ENCODE results near the gene PIEZO2. TPM values are rescaled to one million over a fixed set of nuclear protein-coding genes. Genes with fewer than 3 reads are reported as not detected.
"Not testable (repeated sequence)": the region's sequence is repeated elsewhere in the genome, so short reads cannot be mapped to it uniquely, and the experiment has no call there.

The PIEZO2 gene
- total RNA-seq, 2 experiments from 2014 or later, result not detected

GRCh38 chr18:10669441-10670100 lies 479.8 kb downstream of the PIEZO2 start:
- CTCF ChIA-PET, result no interaction called here
- no peaks in the 10 kb centered on the region for H3K36me3 Mint-ChIP-seq

GRCh38 chr18:10663750-10664149 lies 485.6 kb downstream of the PIEZO2 start:
- ATAC-seq (no peak), DNase-seq (no peak)
- H3K9me3 Mint-ChIP-seq (ENCODE audit: low read depth), result no peaks in the 10 kb centered on the region
- H3K4me1 Mint-ChIP-seq, result no peaks in the 10 kb centered on the region
- CTCF ChIA-PET, result no interaction called here
- no peaks in the 10 kb centered on the region for H3K36me3 Mint-ChIP-seq
- H3K27me3 Mint-ChIP-seq, result peaks cover 4% of the 10 kb centered on the region
- no peak overlapping the region for H3K27ac Mint-ChIP-seq
- H3K4me3 Mint-ChIP-seq, result no peak overlapping the region

More at GRCh38 chr18:10669441-10670100, 479.8 kb downstream of the PIEZO2 start:
- no peak overlapping the region for H3K4me3 Mint-ChIP-seq
- no peak overlapping the region for H3K27ac Mint-ChIP-seq
- ATAC-seq (no peak), DNase-seq (no peak)
- no peaks in the 10 kb centered on the region for H3K9me3 Mint-ChIP-seq (ENCODE audit: low read depth)
- no peaks in the 10 kb centered on the region for H3K4me1 Mint-ChIP-seq
- peaks cover 3% of the 10 kb centered on the region for H3K27me3 Mint-ChIP-seq

DNA sequence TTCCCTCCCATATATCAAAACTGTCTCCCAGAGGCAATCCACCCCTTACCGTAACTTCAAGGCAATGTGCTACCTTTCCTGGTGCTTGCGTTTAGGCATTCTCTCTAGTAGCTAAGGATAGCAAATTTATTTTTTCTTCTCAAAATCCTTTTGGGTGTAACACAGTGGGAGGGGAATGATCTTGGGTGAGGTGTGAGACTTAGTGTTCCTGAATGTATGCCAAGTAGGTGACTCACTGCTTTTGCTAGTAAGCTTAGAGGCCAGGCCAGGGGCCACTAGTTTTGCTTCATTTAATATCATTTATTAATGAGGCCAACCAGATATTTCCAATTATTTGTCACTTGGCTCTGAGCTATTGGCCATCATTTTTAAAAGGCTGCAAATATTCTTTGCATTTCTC lies 488.1 kb downstream of the PIEZO2 start:
- Mint-ChIP-seq H3K36me3 (no peaks in the 10 kb centered on the region), H3K27me3 (peaks cover 4% of the 10 kb centered on the region), H3K4me3 (no peak overlapping the region), H3K4me1 (no peaks in the 10 kb centered on the region), H3K27ac (no peak overlapping the region), H3K9me3 (ENCODE audit: low read depth) (no peaks in the 10 kb centered on the region)
- DNase-seq, result no peak
- ATAC-seq, result no peak
- CTCF ChIA-PET, result no interaction called here

DNA sequence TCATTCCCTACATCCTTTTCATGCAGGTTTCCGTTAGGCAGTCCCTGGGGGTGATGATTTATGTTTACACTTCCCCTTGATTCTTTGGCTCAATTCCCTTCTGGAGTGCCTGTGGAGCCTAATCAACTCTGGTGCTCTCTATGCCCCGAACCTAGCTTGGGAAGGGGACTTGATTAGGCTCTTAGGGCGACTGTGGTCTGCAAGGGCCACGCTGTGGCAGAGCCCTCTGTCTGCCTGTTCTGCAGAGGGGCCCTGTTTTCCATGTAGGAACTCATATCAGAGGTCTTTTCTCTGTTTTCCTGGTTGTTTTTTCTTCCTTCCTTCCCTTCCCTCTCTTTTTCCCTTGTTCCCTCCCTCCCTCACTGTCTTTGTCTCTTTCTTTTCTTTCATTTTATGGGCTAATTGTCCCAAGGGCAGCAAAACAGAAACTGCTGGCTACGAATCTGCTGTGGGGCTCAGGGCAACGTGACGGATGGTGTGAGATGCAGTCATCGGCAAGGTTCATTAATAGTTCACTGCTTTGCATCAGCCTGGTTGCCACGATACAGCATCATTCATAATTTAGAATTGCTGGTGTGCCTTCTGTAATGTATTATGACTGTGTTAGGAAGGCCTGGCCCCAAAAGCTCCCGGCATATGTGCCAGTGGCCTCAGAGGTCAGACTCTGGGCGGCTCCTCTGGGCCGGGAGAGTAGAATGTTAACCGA lies 489.0 kb downstream of the PIEZO2 start:
- H3K27ac Mint-ChIP-seq, result no peak overlapping the region
- H3K27me3 Mint-ChIP-seq, result peaks cover 4% of the 10 kb centered on the region
- no peaks in the 10 kb centered on the region for H3K36me3 Mint-ChIP-seq
- H3K4me1 Mint-ChIP-seq, result no peaks in the 10 kb centered on the region
- H3K9me3 Mint-ChIP-seq (ENCODE audit: low read depth), result no peaks in the 10 kb centered on the region
- no peak overlapping the region for H3K4me3 Mint-ChIP-seq
- no peak for ATAC-seq
- CTCF ChIA-PET, result no interaction called here
- no peak for DNase-seq

GRCh38 chr18:10659594-10659993 lies 489.8 kb downstream of the PIEZO2 start:
- H3K27me3 Mint-ChIP-seq, result peaks cover 4% of the 10 kb centered on the region
- H3K4me3 Mint-ChIP-seq, result no peak overlapping the region
- no peak for ATAC-seq
- H3K36me3 Mint-ChIP-seq, result no peaks in the 10 kb centered on the region
- DNase-seq, result no peak
- H3K4me1 Mint-ChIP-seq, result no peaks in the 10 kb centered on the region
- H3K27ac Mint-ChIP-seq, result no peak overlapping the region
- CTCF ChIA-PET, result interaction anchor here (0.9 kb wide), 1 partner anchor 19 kb away, joined by 3 read pairs; no protein-coding TSS in a partner anchor
- no peaks in the 10 kb centered on the region for H3K9me3 Mint-ChIP-seq (ENCODE audit: low read depth)

- Mint-ChIP-seq H3K36me3 (no peaks in the 10 kb centered on the region), H3K27me3 (peaks cover 4% of the 10 kb centered on the region), H3K27ac (no peak overlapping the region), H3K9me3 (ENCODE audit: low read depth) (no peaks in the 10 kb centered on the region), H3K4me3 (no peak overlapping the region), H3K4me1 (no peaks in the 10 kb centered on the region)
- no peak for DNase-seq
- ATAC-seq, result no peak
- CTCF ChIA-PET, result interaction anchor here (0.9 to 1.2 kb wide), 2 partner anchors 20 to 99 kb away, joined by 3 read pairs; no protein-coding TSS in a partner anchor
Observed at GRCh38 chr18:10659000-10659399, 490.4 kb downstream of the PIEZO2 start.

DNA sequence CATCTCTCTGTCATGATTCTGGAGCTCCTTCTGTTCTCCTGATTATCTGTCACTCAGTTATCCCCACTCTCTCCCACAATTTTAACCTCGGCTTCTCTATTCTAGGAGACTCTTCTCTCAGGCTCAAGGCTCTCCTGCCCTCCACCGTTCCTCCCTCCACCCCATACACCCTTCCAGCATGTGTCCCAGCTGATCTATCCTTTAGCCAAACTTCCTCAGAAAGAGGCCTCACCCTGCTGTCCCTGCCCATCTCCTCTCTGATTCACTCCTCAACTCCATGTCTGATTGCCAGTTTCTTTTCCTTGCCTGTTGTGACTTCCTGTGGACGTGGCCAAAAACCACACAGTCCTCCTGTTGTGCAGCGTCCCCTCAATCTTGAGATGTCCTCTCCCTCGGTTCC lies 505.4 kb downstream of the PIEZO2 start:
- H3K36me3 Mint-ChIP-seq; H3K4me1 Mint-ChIP-seq; H3K27ac Mint-ChIP-seq; H3K9me3 Mint-ChIP-seq (ENCODE audit: low read depth); ATAC-seq; CTCF ChIA-PET; H3K27me3 Mint-ChIP-seq; H3K4me3 Mint-ChIP-seq; DNase-seq: not testable (repeated sequence)

- H3K4me1 Mint-ChIP-seq, result not testable (repeated sequence)
Observed at GRCh38 chr18:10642915-10643524, 506.3 kb downstream of the PIEZO2 start.

DNA sequence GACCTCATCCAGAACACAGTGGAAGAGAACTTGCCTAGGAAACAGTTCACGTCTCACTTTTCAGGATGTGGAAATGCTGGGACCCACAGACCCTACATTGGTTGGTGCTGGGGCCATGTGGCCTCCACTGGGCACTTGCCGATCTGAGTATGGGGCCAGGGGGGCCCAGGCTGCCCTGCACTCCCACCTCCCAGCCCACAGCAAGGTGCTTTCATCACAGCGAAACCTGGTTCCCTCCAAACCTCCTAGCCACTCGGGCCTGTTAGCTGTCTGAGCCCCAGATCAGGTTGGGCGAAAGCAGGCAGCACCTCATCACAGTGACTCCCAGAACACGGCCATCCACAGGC lies 510.9 kb downstream of the PIEZO2 start:
- H3K27ac Mint-ChIP-seq; CTCF ChIA-PET; ATAC-seq; H3K9me3 Mint-ChIP-seq (ENCODE audit: low read depth); H3K4me1 Mint-ChIP-seq; DNase-seq; H3K27me3 Mint-ChIP-seq; H3K36me3 Mint-ChIP-seq; H3K4me3 Mint-ChIP-seq: not testable (repeated sequence)

More at GRCh38 chr18:10642915-10643524, 506.3 kb downstream of the PIEZO2 start:
- H3K36me3 Mint-ChIP-seq; CTCF ChIA-PET; ATAC-seq; H3K9me3 Mint-ChIP-seq (ENCODE audit: low read depth); DNase-seq; H3K27ac Mint-ChIP-seq; H3K4me3 Mint-ChIP-seq; H3K27me3 Mint-ChIP-seq: not testable (repeated sequence)

GRCh38 chr18:10637858-10638538 lies 511.4 kb downstream of the PIEZO2 start:
- DNase-seq; H3K27me3 Mint-ChIP-seq; H3K4me3 Mint-ChIP-seq; CTCF ChIA-PET; H3K36me3 Mint-ChIP-seq; H3K9me3 Mint-ChIP-seq (ENCODE audit: low read depth); H3K27ac Mint-ChIP-seq; ATAC-seq; H3K4me1 Mint-ChIP-seq: not testable (repeated sequence)

DNA sequence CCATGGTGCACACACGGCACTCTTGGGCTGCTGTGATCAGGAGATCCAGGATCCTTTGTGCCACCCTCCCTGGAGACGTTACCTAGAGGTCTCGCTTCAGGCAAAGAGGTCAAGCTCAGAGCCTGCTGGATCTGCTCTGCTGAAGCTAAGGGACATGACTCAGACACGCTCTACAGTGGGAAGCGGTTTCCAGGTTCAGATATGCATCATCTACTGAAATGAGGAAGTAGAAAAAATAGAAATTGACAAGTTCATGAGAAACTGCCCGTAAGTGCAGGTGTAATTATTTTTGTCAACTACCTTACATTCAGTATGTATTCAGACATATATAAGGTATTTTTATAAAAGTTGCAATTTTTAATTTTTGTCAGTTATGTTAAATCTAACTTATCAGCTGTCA lies 520.3 kb downstream of the PIEZO2 start:
- H3K27ac Mint-ChIP-seq; H3K4me3 Mint-ChIP-seq; H3K4me1 Mint-ChIP-seq; CTCF ChIA-PET; H3K9me3 Mint-ChIP-seq (ENCODE audit: low read depth); H3K36me3 Mint-ChIP-seq: not testable (repeated sequence)
- H3K27me3 Mint-ChIP-seq, result peaks cover 15% of the 10 kb centered on the region
- DNase-seq, result peak; percentile 46
- ATAC-seq, result peak; percentile 90

- CTCF ChIA-PET; H3K4me3 Mint-ChIP-seq; H3K27ac Mint-ChIP-seq; DNase-seq; H3K36me3 Mint-ChIP-seq; ATAC-seq; H3K27me3 Mint-ChIP-seq; H3K9me3 Mint-ChIP-seq (ENCODE audit: low read depth); H3K4me1 Mint-ChIP-seq: not testable (repeated sequence)
Observed at GRCh38 chr18:10626606-10627213, 522.7 kb downstream of the PIEZO2 start.

DNA sequence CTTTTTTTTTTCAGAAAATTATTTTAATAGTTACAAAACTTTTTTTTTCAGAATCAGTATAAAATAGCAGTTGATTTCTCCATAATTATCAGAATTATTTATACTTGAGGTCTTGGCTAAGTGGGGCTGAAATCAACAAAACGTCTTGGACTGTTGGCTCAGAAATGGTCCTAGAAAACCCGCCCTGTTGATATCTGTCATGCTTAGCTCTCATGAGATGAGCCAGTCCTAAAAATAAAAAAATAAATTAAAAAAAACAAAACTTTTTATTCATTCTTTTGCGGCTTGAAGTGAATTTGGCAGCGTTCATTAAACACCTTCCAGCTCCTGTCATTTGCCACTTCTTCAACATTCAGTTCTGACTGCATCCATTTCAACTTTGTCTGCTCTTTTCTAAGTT lies 525.8 kb downstream of the PIEZO2 start:
- H3K4me1 Mint-ChIP-seq; H3K4me3 Mint-ChIP-seq; H3K27ac Mint-ChIP-seq; CTCF ChIA-PET; H3K27me3 Mint-ChIP-seq; H3K36me3 Mint-ChIP-seq; ATAC-seq; H3K9me3 Mint-ChIP-seq (ENCODE audit: low read depth); DNase-seq: not testable (repeated sequence)
